HepG2 (cell line): ENCODE results near the gene SLC23A2. TPM values are rescaled to one million over a fixed set of nuclear protein-coding genes. Genes with fewer than 3 reads are reported as not detected.

Experiments used
- ATAC-seq: fragments of 200-7000 bp; cut with Tn5 transposase; 3 replicates; pipeline ENCODE4 v1.9.1; 2020; ENCODE audit warnings: mild to moderate bottlenecking, moderate library complexity
- BruUV-seq: library from RNA; stranded (reverse); fragments of 400-500 nt; replicated peaks from 2 replicates; lab custom pipeline; 2021; lab: Mats Ljungman, UMichigan
- CTCF ChIA-PET: fragments of 300-600 bp; formaldehyde crosslinking; extraction: SDS; loops from one replicate; lab custom pipeline; 2021; ENCODE audit warnings: low total read pairs, inconsistent platforms, low intra/inter-chr PET ratio; lab: Yijun Ruan, JAX
- POLR2A ChIA-PET: fragments of 350-600 bp; sonication (Branson Sonifier 250); formaldehyde crosslinking; loops from one replicate; lab custom pipeline; 2020; ENCODE audit warnings: antibody characterized with exemption, inconsistent platforms; lab: Yijun Ruan, JAX
- DNase-seq: peaks from one replicate; pipeline ENCODE4 v3.0.0-alpha.2; 2015; ENCODE audit warnings: low spot score
- FAIRE-seq: peaks from 3 replicates; lab custom pipeline; 2011; peaks lifted over from hg19 to GRCh38; lab: Jason Lieb, UNC
- H2AFZ ChIP-seq: one replicate; pipeline ENCODE4 v1.6.1; 2011; ENCODE audit warnings: low read length, inconsistent platforms
- H3K27ac ChIP-seq: fragments of 300-600 bp; 3 replicates; pipeline ENCODE4 v1.8.0; 2011; ENCODE audit warnings: mixed run types, mild to moderate bottlenecking, mixed read lengths, low read length, inconsistent platforms; ENCODE audit not compliant: insufficient read depth; ENCODE audit errors: extremely low read length
- H3K27me3 ChIP-seq, 2 experiments: fragments of 200-600 bp in 1 of 2; 2 replicates in 1 of 2; 3 replicates in 1 of 2; pipeline versions ENCODE4 v1.6.0 to v1.8.0; 2011; ENCODE audit warnings: low read length in 2 of 2, mild to moderate bottlenecking in 2 of 2, moderate library complexity in 2 of 2, inconsistent platforms in 1 of 2; ENCODE audit not compliant: insufficient read depth in 2 of 2, control insufficient read depth in 1 of 2
- H3K36me3 ChIP-seq, 2 experiments: fragments of 200-600 bp in 1 of 2; replicated peaks in 1 of 2; 2 replicates in 1 of 2; 3 replicates in 1 of 2; pipeline versions ENCODE4 v1.5.1 to v1.8.0; 2011; ENCODE audit warnings: low read length in 2 of 2, inconsistent platforms in 1 of 2; ENCODE audit not compliant: insufficient read depth in 2 of 2, control insufficient read depth in 1 of 2
- H3K4me1 ChIP-seq: 2 replicates; pipeline ENCODE4 v1.5.1; 2012; ENCODE audit warnings: low read length, inconsistent platforms; ENCODE audit not compliant: insufficient read depth
- H3K4me2 ChIP-seq: 2 replicates; pipeline ENCODE4 v1.6.0; 2011; ENCODE audit warnings: low read depth, low read length, inconsistent platforms
- H3K4me3 ChIP-seq, 3 experiments: fragments of 200-600 bp in 1 of 3; sonication (generic), shearing (Covaris generic) in 1 of 3; replicated peaks in 1 of 3; 2 replicates each; pipeline ENCODE4 v1.5.1; 2011 to 2016; ENCODE audit warnings: low read length in 3 of 3, inconsistent platforms in 2 of 3, low read depth in 2 of 3, mild to moderate bottlenecking in 2 of 3, control low read depth in 1 of 3, mixed read lengths in 1 of 3; ENCODE audit not compliant: insufficient read depth in 1 of 3
- H3K79me2 ChIP-seq: one replicate; pipeline ENCODE4 v1.6.1; 2011; ENCODE audit warnings: low read length, inconsistent platforms; ENCODE audit not compliant: insufficient read depth
- H3K9ac ChIP-seq: 2 replicates; pipeline ENCODE4 v1.6.0; 2011; ENCODE audit warnings: mild to moderate bottlenecking, low read depth, low read length, inconsistent platforms; ENCODE audit not compliant: insufficient read depth
- H3K9me3 ChIP-seq: 2 replicates; pipeline ENCODE4 v1.5.1; 2012; ENCODE audit warnings: mild to moderate bottlenecking, low read length
- H4K20me1 ChIP-seq: 2 replicates; pipeline ENCODE4 v1.6.0; 2011; ENCODE audit warnings: inconsistent platforms, mild to moderate bottlenecking, low read length, moderate library complexity; ENCODE audit not compliant: insufficient read depth
- RFX1 ChIP-seq: fragments of 450-650 bp; IDR thresholded peaks from 2 replicates; pipeline ENCODE4 v1.6.1; 2017
- ZNF615 ChIP-seq: sonication (generic); formaldehyde crosslinking; IDR thresholded peaks from 2 replicates; pipeline ENCODE4 v1.5.0; 2020; ENCODE audit warnings: mild to moderate bottlenecking, missing genetic modification reagents, borderline replicate concordance
- WGBS: methylation state at CpG from one replicate; pipeline ENCODE4 v1.1.6; 2017; ENCODE audit warnings: low lambda C conversion rate; 5-methylcytosine and 5-hydroxymethylcytosine counted together
- in situ Hi-C: cut with HindIII; loops from 2 replicates; pipeline ENCODE4 v1.10.0; 2017; ENCODE audit warnings: low pct_unique_long_range_greater_than_20kb; ENCODE audit not compliant: extremely low pct_ligation_motif_present
- intact Hi-C: fragments of 100-400 bp; cut with micrococcal nuclease; formaldehyde crosslinking; loops from one replicate; pipeline ENCODE4 v1.10.0; 2022; ENCODE audit not compliant: unreplicated experiment
- polyA plus RNA-seq, 8 experiments: library from polyadenylated mRNA; depleted of rRNA in 3 of 8; stranded (reverse) in 7 of 8; unstranded in 1 of 8; fragments of >200 nt; fragmentation: Illumina TruSeq in 4 of 8; extraction: Trizol in 4 of 8; gene quantifications; 2 replicates each; pipeline versions ENCODE4 v1.2.1 to v1.2.3, GENCODE V29; 2011 to 2016; ENCODE audit warnings: low read depth in 4 of 8, missing spikeins in 1 of 8, mixed read lengths in 1 of 8; ENCODE audit not compliant: insufficient read depth in 1 of 8
- total RNA-seq, 5 experiments: library from RNA; depleted of rRNA; stranded (reverse); fragments of >200 nt; fragmentation: Illumina TruSeq; extraction: Trizol; gene quantifications; 2 replicates each; pipeline ENCODE4 v1.2.3, GENCODE V29; 2016; ENCODE audit warnings: low read depth in 1 of 5
- TF ChIP-seq, protein P1 (sequence below): sonication (generic); formaldehyde crosslinking; IDR thresholded peaks from 2 replicates; pipeline ENCODE4 v1.8.0; 2022; ENCODE audit warnings: missing genetic modification reagents, mild to moderate bottlenecking, borderline replicate concordance
- TF ChIP-seq, protein P2 (sequence below): sonication (generic); formaldehyde crosslinking; IDR thresholded peaks from 2 replicates; pipeline ENCODE4 v1.4.0; 2020; ENCODE audit warnings: missing genetic modification reagents
- TF ChIP-seq, protein P3 (sequence below): sonication (generic); formaldehyde crosslinking; IDR thresholded peaks from 2 replicates; pipeline ENCODE4 v1.5.0; 2020; ENCODE audit warnings: mild to moderate bottlenecking, missing genetic modification reagents

Gene SLC23A2
- total and polyA plus RNA-seq, 2 of the 13 experiments (the other 11 are each of a cell fraction or from before 2014, with no cell fraction given): 42.2 to 51.2 TPM

DNA sequence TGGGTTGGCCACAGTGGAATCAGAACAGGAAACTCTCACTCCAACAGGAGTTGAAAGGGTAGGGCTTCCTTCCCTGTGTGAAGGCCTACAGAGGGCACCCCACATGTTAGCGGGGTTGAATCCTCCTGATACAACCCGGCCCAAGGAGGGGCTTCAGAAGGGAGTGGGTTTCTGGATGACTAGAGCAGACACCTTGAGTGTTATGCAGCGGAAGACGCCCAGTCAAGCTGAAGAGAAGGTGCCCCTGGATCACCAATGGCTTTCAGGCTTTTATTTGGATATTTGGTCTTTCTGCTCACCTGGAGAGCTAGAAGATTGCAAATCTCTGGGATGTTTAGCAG, 146.8 kb downstream of the SLC23A2 start:
- in situ Hi-C loops: no loop called here
- Histone ChIP-seq H4K20me1 (no peaks in the 10 kb centered on the region), H3K36me3 (peaks cover 47 to 70% of the 10 kb centered on the region in 2 experiments), H3K27ac (no peak overlapping the region), H3K4me2 (no peak overlapping the region), H3K79me2 (no peaks in the 10 kb centered on the region), H2AFZ (no peak overlapping the region), H3K4me1 (no peaks in the 10 kb centered on the region), H3K9me3 (no peaks in the 10 kb centered on the region), H3K27me3 (no peaks in the 10 kb centered on the region), H3K4me3 (no peak overlapping the region), H3K9ac (no peak overlapping the region)
- ChIA-PET CTCF (no interaction called here), POLR2A (no interaction called here)
- 83% methylated on average over 4 of the region's 4 CpGs for WGBS
- BruUV-seq: no TSS peak
- DNase-seq: no peak
- ATAC-seq: no peak
- TF ChIP-seq, protein P1, sequence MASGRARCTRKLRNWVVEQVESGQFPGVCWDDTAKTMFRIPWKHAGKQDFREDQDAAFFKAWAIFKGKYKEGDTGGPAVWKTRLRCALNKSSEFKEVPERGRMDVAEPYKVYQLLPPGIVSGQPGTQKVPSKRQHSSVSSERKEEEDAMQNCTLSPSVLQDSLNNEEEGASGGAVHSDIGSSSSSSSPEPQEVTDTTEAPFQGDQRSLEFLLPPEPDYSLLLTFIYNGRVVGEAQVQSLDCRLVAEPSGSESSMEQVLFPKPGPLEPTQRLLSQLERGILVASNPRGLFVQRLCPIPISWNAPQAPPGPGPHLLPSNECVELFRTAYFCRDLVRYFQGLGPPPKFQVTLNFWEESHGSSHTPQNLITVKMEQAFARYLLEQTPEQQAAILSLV (CRISPR knock-in tag): no peak
- TF ChIP-seq, protein P2, sequence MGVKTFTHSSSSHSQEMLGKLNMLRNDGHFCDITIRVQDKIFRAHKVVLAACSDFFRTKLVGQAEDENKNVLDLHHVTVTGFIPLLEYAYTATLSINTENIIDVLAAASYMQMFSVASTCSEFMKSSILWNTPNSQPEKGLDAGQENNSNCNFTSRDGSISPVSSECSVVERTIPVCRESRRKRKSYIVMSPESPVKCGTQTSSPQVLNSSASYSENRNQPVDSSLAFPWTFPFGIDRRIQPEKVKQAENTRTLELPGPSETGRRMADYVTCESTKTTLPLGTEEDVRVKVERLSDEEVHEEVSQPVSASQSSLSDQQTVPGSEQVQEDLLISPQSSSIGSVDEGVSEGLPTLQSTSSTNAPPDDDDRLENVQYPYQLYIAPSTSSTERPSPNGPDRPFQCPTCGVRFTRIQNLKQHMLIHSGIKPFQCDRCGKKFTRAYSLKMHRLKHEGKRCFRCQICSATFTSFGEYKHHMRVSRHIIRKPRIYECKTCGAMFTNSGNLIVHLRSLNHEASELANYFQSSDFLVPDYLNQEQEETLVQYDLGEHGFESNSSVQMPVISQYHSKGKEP (CRISPR knock-in tag): no peak
- TF ChIP-seq RFX1 (no peak), ZNF615 (CRISPR knock-in tag) (no peak)
- TF ChIP-seq, protein P3, sequence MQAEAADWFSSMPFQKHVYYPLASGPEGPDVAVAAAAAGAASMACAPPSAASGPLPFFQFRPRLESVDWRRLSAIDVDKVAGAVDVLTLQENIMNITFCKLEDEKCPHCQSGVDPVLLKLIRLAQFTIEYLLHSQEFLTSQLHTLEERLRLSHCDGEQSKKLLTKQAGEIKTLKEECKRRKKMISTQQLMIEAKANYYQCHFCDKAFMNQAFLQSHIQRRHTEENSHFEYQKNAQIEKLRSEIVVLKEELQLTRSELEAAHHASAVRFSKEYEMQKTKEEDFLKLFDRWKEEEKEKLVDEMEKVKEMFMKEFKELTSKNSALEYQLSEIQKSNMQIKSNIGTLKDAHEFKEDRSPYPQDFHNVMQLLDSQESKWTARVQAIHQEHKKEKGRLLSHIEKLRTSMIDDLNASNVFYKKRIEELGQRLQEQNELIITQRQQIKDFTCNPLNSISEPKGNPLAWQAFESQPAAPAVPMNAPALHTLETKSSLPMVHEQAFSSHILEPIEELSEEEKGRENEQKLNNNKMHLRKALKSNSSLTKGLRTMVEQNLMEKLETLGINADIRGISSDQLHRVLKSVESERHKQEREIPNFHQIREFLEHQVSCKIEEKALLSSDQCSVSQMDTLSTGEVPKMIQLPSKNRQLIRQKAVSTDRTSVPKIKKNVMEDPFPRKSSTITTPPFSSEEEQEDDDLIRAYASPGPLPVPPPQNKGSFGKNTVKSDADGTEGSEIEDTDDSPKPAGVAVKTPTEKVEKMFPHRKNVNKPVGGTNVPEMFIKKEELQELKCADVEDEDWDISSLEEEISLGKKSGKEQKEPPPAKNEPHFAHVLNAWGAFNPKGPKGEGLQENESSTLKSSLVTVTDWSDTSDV (CRISPR knock-in tag): no peak
- intact Hi-C loops: no loop called here
- FAIRE-seq: no peak
